Vagina (tissue), 2 donors: Measurements from ENCODE around the gene ALDH9A1. TPM values are rescaled to one million over a fixed set of nuclear protein-coding genes. Genes with fewer than 3 reads are reported as not detected.
"Not testable (repeated sequence)": the region's sequence is repeated elsewhere in the genome, so short reads cannot be mapped to it uniquely, and the experiment has no call there.

Source experiments
- DNase-seq, 2 donors: peaks; one replicate each; pipeline ENCODE4 v3.0.0-alpha.2; 2017; ENCODE audit errors: extremely low spot score in 2 of 2
- H3K27ac ChIP-seq: fragments of 200-600 bp; sonication (generic); one replicate; pipeline ENCODE4 v1.5.1; 2019
- H3K27me3 ChIP-seq: fragments of 200-600 bp; sonication (generic); one replicate; pipeline ENCODE4 v1.5.1; 2019
- H3K36me3 ChIP-seq, 2 donors: fragments of 200-600 bp; sonication (generic); one replicate each; pipeline ENCODE4 v1.5.1; 2017 to 2019
- H3K4me1 ChIP-seq: fragments of 200-600 bp; sonication (generic); one replicate; pipeline ENCODE4 v1.5.1; 2019
- H3K4me3 ChIP-seq, 2 donors: fragments of 200-600 bp; sonication (generic); 1 replicate in 1 of 2; 2 replicates in 1 of 2; pipeline ENCODE4 v1.5.1; 2016 to 2019
- H3K9me3 ChIP-seq: fragments of 200-600 bp; sonication (generic); one replicate; pipeline ENCODE4 v1.5.1; 2019
- POLR2A ChIP-seq, 2 donors: fragments of 450-650 bp; IDR thresholded peaks; one replicate each; pipeline ENCODE4 v1.6.1; 2017; ENCODE audit warnings: antibody characterized with exemption in 2 of 2, mild to moderate bottlenecking in 2 of 2, moderate library complexity in 2 of 2
- POLR2AphosphoS5 ChIP-seq, 2 donors: sonication (generic); formaldehyde crosslinking; IDR thresholded peaks; one replicate each; pipeline ENCODE4 v1.9.0; 2017; ENCODE audit warnings: antibody characterized with exemption in 2 of 2, mild to moderate bottlenecking in 2 of 2, low read depth in 1 of 2; ENCODE audit not compliant: insufficient read depth in 1 of 2
- intact Hi-C: fragments of 100-400 bp; cut with DNase I; formaldehyde crosslinking; loops from one replicate; pipeline ENCODE4 v1.15.1; 2023
- total RNA-seq: library from RNA; depleted of rRNA; stranded (reverse); fragments of >200 nt; gene quantifications from one replicate; pipeline ENCODE4 v1.2.3, GENCODE V29; 2016
- TF ChIP-seq, protein P1 (sequence below), 3 experiments: fragments of 450-650 bp in 2 of 3; fragments of 200-600 bp in 1 of 3; sonication (generic) in 1 of 3; IDR thresholded peaks; one replicate each; pipeline ENCODE4 v1.5.1; 2017 to 2019; ENCODE audit warnings: antibody characterized with exemption in 3 of 3, mild to moderate bottlenecking in 2 of 3, moderate library complexity in 2 of 3

Gene ALDH9A1
- total RNA-seq, 1 donor from 2014 or later = 57.5 TPM

DNA sequence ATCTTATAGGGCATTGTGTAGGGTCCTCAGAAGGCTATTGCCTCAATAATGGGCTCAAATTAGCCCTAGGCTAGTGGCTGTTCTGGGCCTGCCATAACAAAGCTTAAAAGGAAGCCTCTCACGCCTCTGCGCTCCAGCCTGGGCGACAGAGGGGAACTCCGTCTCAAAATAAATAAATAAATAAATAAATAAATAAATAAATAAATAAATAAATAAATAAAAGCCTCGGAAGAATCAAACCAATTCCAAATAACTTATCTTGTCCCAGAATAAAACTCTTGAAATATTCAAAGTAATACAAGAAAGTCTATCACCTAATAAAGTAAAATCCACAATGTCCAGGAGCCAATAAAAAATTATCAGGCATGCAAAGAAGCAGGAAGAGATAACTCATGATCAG is 14.4 kb upstream of the ALDH9A1 start:
- H3K9me3 ChIP-seq = no peaks in the 10 kb centered on the region
- DNase-seq = no peak
- H3K4me3 ChIP-seq = no peak overlapping the region
- no peaks in the 10 kb centered on the region for H3K36me3 ChIP-seq
- intact Hi-C loops = loop anchor here (10.0 kb wide), 1 partner anchor 202 kb away; no protein-coding TSS in a partner anchor
- H3K27me3 ChIP-seq = no peaks in the 10 kb centered on the region
- TF ChIP-seq, protein P1, sequence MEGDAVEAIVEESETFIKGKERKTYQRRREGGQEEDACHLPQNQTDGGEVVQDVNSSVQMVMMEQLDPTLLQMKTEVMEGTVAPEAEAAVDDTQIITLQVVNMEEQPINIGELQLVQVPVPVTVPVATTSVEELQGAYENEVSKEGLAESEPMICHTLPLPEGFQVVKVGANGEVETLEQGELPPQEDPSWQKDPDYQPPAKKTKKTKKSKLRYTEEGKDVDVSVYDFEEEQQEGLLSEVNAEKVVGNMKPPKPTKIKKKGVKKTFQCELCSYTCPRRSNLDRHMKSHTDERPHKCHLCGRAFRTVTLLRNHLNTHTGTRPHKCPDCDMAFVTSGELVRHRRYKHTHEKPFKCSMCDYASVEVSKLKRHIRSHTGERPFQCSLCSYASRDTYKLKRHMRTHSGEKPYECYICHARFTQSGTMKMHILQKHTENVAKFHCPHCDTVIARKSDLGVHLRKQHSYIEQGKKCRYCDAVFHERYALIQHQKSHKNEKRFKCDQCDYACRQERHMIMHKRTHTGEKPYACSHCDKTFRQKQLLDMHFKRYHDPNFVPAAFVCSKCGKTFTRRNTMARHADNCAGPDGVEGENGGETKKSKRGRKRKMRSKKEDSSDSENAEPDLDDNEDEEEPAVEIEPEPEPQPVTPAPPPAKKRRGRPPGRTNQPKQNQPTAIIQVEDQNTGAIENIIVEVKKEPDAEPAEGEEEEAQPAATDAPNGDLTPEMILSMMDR (IDR thresholded peaks at IDR 0.05) = no peak
- TF ChIP-seq POLR2A (IDR thresholded peaks at IDR 0.05) (no peak), POLR2AphosphoS5 (IDR thresholded peaks at IDR 0.05; ENCODE audit: insufficient read depth in 1 of 2, low read depth in 1 of 2) (no peak)
- H3K4me1 ChIP-seq = no peaks in the 10 kb centered on the region
- no peak overlapping the region for H3K27ac ChIP-seq

DNA sequence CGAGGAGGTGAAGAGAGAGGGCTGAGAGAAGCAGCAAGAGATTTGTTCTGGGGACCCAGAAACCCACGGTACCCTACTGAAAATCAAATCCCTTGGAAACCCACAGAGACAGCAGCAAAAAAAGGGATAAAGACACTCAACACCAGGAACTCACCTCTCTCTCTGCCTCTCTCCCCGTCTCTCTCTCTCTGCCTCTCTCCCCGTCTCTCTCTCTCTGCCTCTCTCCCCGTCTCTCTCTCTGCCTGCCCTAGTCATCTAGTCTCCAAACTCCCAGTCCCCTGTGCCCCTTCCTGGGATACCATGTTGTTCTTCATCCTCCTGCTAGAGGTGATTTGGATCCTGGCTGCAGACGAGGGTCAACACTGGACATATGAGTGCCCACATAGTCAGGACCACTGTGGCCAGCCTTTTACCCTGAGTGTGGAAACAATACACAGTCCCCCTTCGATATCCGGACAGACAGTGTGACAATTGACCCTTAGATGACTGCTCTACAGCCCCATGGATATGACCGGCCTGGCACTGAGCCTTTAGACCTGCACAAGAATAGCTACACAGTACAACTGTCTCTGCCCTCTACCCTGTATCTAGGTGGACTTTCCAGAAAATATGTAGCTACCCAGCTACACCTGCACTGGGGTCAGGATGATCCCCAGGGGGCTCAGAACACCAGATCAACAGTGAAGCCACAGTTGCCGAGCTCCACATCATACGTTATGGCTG is 9.8 kb upstream of the ALDH9A1 start:
- intact Hi-C loops = no loop called here

DNA sequence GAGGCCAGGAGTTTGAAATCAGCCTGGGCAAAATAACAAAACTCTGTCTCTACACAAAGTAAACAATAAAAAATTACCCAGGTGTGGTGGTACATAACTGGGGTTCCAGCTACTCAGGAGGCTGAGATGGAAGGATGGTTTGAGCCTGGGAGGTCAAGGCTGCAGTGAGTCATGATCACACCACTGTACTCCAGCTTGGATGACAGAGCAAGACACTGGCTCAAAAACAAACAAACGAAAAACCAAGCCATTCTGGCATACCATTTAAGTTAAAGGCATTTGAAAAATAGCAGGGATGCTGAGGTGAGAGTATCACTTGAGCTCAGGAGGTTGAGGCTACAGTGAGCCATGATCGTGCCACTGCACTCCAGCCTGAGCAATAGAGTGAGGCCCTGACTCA is 5.3 kb upstream of the ALDH9A1 start:
- no peaks in the 10 kb centered on the region for H3K36me3 ChIP-seq
- H3K4me3 ChIP-seq = no peak overlapping the region
- no peak overlapping the region for H3K27ac ChIP-seq
- H3K9me3 ChIP-seq = no peaks in the 10 kb centered on the region
- H3K27me3 ChIP-seq = no peaks in the 10 kb centered on the region
- no peak for DNase-seq
- H3K4me1 ChIP-seq = no peaks in the 10 kb centered on the region
- intact Hi-C loops = loop anchor here (5.0 kb wide), 1 partner anchor 49 kb away; no protein-coding TSS in a partner anchor
- TF ChIP-seq POLR2A (IDR thresholded peaks at IDR 0.05) (no peak), POLR2AphosphoS5 (IDR thresholded peaks at IDR 0.05; ENCODE audit: insufficient read depth in 1 of 2, low read depth in 1 of 2) (no peak)
- TF ChIP-seq, protein P1 (IDR thresholded peaks at IDR 0.05) = no peak

More for the DNA sequence above, 9.8 kb upstream of the ALDH9A1 start:
- Histone ChIP-seq H3K36me3 (no peaks in the 10 kb centered on the region), H3K4me3 (no peak overlapping the region), H3K27ac (no peak overlapping the region), H3K4me1 (no peaks in the 10 kb centered on the region), H3K27me3 (no peaks in the 10 kb centered on the region), H3K9me3 (no peaks in the 10 kb centered on the region)
- no peak for DNase-seq
- TF ChIP-seq POLR2AphosphoS5 (IDR thresholded peaks at IDR 0.05; ENCODE audit: insufficient read depth in 1 of 2, low read depth in 1 of 2) (no peak), POLR2A (IDR thresholded peaks at IDR 0.05) (no peak)

DNA sequence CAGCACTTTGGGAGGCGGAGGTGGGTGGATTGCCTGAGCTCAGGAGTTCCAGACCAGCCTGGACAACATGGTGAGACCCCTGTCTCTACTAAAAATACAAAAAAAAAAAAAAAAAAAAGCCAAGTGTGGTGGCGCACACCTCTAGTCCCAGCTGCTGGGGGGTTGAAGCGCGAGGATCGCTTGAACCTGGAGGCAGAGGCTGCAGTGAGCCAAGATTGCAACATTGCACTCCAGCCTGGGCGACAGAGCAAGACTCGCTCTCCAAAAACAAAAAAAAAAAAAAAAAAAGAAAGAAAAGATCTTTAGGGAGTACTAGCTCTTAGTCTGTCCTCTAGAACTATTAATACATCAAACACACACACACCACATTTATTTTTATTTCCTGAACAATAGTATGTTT is 3.6 kb upstream of the ALDH9A1 start:
- not testable (repeated sequence) for H3K27me3 ChIP-seq, H3K4me1 ChIP-seq, H3K9me3 ChIP-seq, H3K27ac ChIP-seq, H3K4me3 ChIP-seq, DNase-seq, H3K36me3 ChIP-seq
- intact Hi-C loops = loop anchor here (5.0 kb wide), 1 partner anchor 50 kb away; no protein-coding TSS in a partner anchor

DNA sequence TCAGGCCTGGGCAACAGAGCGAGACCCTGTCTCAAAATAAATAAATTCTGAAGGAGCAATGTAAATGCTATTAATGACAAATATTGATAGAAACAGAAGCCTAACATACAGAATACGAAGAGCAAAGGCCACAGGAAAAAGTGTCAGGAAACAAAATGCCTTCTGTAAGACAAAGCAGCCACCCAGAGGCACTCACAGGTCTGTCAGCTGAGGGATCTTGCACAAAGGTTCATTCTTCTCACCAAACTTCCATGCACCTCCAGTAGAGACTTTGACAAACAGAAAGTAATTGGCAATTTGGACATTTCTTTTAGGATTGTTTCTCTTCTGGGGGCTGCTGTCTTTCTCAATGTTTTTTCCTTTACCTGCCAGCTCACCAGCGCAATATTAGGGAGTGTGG is 1.2 kb upstream of the ALDH9A1 start:
- H3K9me3 ChIP-seq = no peaks in the 10 kb centered on the region
- TF ChIP-seq POLR2AphosphoS5 (IDR thresholded peaks at IDR 0.05; ENCODE audit: insufficient read depth in 1 of 2, low read depth in 1 of 2) (no peak), POLR2A (IDR thresholded peaks at IDR 0.05) (no peak)
- TF ChIP-seq, protein P1 (IDR thresholded peaks at IDR 0.05) = no peak
- H3K27me3 ChIP-seq = no peaks in the 10 kb centered on the region
- no peak overlapping the region for H3K27ac ChIP-seq
- no peaks in the 10 kb centered on the region for H3K36me3 ChIP-seq
- H3K4me1 ChIP-seq = peaks cover 32% of the 10 kb centered on the region
- no peak for DNase-seq
- no peak overlapping the region for H3K4me3 ChIP-seq
- intact Hi-C loops = no loop called here

DNA sequence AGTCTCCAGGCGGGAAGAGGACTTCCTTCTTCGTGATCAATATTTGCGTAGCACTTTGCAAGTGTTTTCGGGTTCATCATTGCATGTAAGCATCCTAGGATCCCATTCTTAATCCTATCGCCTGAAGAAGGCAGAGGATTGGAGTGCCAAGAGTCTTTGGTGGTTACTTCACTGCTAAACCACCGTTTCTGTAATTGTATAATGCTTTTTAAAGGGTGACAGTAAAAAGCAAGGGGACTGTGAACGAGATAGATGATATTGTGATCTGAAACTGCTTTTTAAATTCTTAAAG is 345 bp upstream of the ALDH9A1 start:
- no peak for DNase-seq
- intact Hi-C loops = no loop called here
- Histone ChIP-seq H3K27me3 (no peaks in the 10 kb centered on the region), H3K4me3 (peak overlapping the region; percentile 66 to 74), H3K9me3 (no peaks in the 10 kb centered on the region), H3K4me1 (peaks cover 33% of the 10 kb centered on the region), H3K27ac (peak overlapping the region; percentile 90), H3K36me3 (no peaks in the 10 kb centered on the region)
- no peak for TF ChIP-seq POLR2A (IDR thresholded peaks at IDR 0.05)
- TF ChIP-seq POLR2AphosphoS5 (IDR thresholded peaks at IDR 0.05; ENCODE audit: insufficient read depth in 1 of 2, low read depth in 1 of 2) = no peak
- TF ChIP-seq, protein P1 (IDR thresholded peaks at IDR 0.05) = no peak
